Measurements from ENCODE around the gene ACYP2. TPM values are rescaled to one million over a fixed set of nuclear protein-coding genes. Genes with fewer than 3 reads are reported as not detected.

Gene ACYP2
- total RNA-seq, 3 donors from 2014 or later, result 19.3 to 39.2 (median 27.8) TPM

- no peak overlapping the region for H3K27ac ChIP-seq
- H3K36me3 ChIP-seq, result no peaks in the 10 kb centered on the region
- H3K4me1 ChIP-seq, result no peaks in the 10 kb centered on the region
- no peak for DNase-seq (ENCODE audit: low spot score in 2 of 2)
- no peak overlapping the region for H3K4me3 ChIP-seq
- TF ChIP-seq POLR2A (IDR thresholded peaks at IDR 0.05) (no peak), POLR2AphosphoS5 (IDR thresholded peaks at IDR 0.05) (no peak), CTCF (IDR thresholded peaks at IDR 0.05) (no peak)
- intact Hi-C loops (cut with DNase I; ENCODE audit: low total_unique reads), result no loop called here
- no peaks in the 10 kb centered on the region for H3K27me3 ChIP-seq
- H3K9me3 ChIP-seq, result no peaks in the 10 kb centered on the region
Measured at GRCh38 chr2:54237428-54237827, 122.0 kb downstream of the ACYP2 start.

GRCh38 chr2:54239427-54239826 lies 124.0 kb downstream of the ACYP2 start:
- H3K27me3 ChIP-seq, result no peaks in the 10 kb centered on the region
- no peaks in the 10 kb centered on the region for H3K36me3 ChIP-seq
- no peak overlapping the region for H3K4me3 ChIP-seq
- intact Hi-C loops (cut with DNase I; ENCODE audit: low total_unique reads), result no loop called here
- TF ChIP-seq POLR2A (IDR thresholded peaks at IDR 0.05), result no peak
- no peak for TF ChIP-seq CTCF (IDR thresholded peaks at IDR 0.05)
- TF ChIP-seq POLR2AphosphoS5 (IDR thresholded peaks at IDR 0.05), result no peak
- H3K4me1 ChIP-seq, result no peaks in the 10 kb centered on the region
- DNase-seq (ENCODE audit: low spot score in 2 of 2), result no peak
- no peaks in the 10 kb centered on the region for H3K9me3 ChIP-seq
- no peak overlapping the region for H3K27ac ChIP-seq

GRCh38 chr2:54240515-54241469 lies 125.4 kb downstream of the ACYP2 start:
- no peak for DNase-seq (ENCODE audit: low spot score in 2 of 2)
- Histone ChIP-seq H3K27me3 (no peaks in the 10 kb centered on the region), H3K4me3 (no peak overlapping the region), H3K9me3 (no peaks in the 10 kb centered on the region), H3K36me3 (no peaks in the 10 kb centered on the region), H3K4me1 (no peaks in the 10 kb centered on the region), H3K27ac (peak overlapping the region; percentile 33)
- TF ChIP-seq CTCF (IDR thresholded peaks at IDR 0.05) (no peak), POLR2A (IDR thresholded peaks at IDR 0.05) (no peak), POLR2AphosphoS5 (IDR thresholded peaks at IDR 0.05) (no peak)
- intact Hi-C loops (cut with DNase I; ENCODE audit: low total_unique reads), result no loop called here

GRCh38 chr2:54247115-54247514 lies 131.7 kb downstream of the ACYP2 start:
- Histone ChIP-seq H3K27me3 (no peaks in the 10 kb centered on the region), H3K36me3 (no peaks in the 10 kb centered on the region), H3K4me1 (no peaks in the 10 kb centered on the region), H3K4me3 (no peak overlapping the region), H3K9me3 (no peaks in the 10 kb centered on the region), H3K27ac (no peak overlapping the region)
- TF ChIP-seq POLR2A (IDR thresholded peaks at IDR 0.05), result no peak
- TF ChIP-seq CTCF (IDR thresholded peaks at IDR 0.05), result no peak
- no peak for TF ChIP-seq POLR2AphosphoS5 (IDR thresholded peaks at IDR 0.05)
- intact Hi-C loops (cut with DNase I; ENCODE audit: low total_unique reads), result no loop called here
- DNase-seq (ENCODE audit: low spot score in 2 of 2), result no peak

GRCh38 chr2:54249629-54250028 lies 134.2 kb downstream of the ACYP2 start:
- Histone ChIP-seq H3K4me1 (no peaks in the 10 kb centered on the region), H3K27ac (no peak overlapping the region), H3K36me3 (no peaks in the 10 kb centered on the region), H3K9me3 (no peaks in the 10 kb centered on the region), H3K4me3 (no peak overlapping the region), H3K27me3 (no peaks in the 10 kb centered on the region)
- TF ChIP-seq POLR2AphosphoS5 (IDR thresholded peaks at IDR 0.05) (no peak), CTCF (IDR thresholded peaks at IDR 0.05) (no peak), POLR2A (IDR thresholded peaks at IDR 0.05) (no peak)
- intact Hi-C loops (cut with DNase I; ENCODE audit: low total_unique reads), result no loop called here
- DNase-seq (ENCODE audit: low spot score in 2 of 2), result no peak
